ENCODE data around the gene FAIM2.

The FAIM2 gene

DNA sequence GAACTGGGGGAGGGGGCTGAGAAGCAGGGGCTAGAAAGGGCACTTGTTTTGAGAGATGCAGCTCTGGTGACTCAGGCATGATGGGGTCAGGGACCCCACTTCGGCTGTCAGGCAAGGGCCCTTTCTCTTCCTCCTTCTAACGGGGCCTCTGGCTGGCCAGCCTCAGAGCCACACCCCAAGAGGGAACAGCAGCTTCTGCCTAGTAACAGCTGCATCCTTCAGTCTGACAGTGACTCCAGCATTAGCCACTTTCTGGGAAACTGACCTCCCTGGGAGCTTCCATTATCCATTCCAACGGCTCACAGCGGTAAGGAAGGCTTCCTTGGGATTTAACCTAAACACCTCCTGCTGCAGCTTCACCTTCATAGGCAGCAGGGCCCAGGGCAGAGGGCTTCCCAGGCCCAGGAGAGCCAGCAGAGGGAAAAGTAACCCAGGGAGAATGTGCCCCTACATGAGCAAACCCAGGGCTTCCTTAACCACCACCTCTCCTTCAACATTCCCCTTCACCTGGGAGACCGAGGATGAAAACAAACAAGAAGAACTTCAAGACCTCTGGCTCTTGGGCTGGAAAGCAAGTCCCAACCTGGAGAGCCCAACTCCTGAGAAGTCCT, 78.2 kb downstream of the FAIM2 start:
- peaks cover 73% of the 10 kb centered on the region for H3K4me1 Mint-ChIP-seq
- H3K9me3 Mint-ChIP-seq: no peaks in the 10 kb centered on the region
- H3K27me3 Mint-ChIP-seq: no peaks in the 10 kb centered on the region
- no peak for DNase-seq
- H3K27ac Mint-ChIP-seq: no peak overlapping the region
- H3K4me3 Mint-ChIP-seq: no peak overlapping the region
- no peak for ATAC-seq

DNA sequence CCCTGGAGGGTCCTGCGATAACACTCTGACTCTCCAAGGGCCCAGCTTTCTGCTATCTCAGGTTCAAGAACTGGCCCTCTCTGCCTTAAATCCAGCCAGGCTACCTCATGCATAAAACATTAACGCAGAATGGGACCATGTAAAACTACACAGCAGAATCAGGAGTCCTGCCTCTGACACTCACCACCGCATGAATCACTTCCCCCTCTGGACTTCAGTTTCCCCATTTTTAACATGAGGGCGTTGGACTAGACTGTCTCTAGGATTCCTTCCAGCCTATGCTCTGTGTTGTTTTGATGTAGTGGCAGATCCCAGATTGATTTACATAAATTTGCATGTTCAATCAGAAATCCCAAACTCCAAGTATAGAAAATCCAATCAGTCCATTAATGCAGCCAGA, 78.8 kb downstream of the FAIM2 start:
- DNase-seq (no peak), ATAC-seq (no peak)
- Mint-ChIP-seq H3K4me1 (peaks cover 74% of the 10 kb centered on the region), H3K4me3 (no peak overlapping the region), H3K27me3 (no peaks in the 10 kb centered on the region), H3K27ac (no peak overlapping the region), H3K9me3 (no peaks in the 10 kb centered on the region)

DNA sequence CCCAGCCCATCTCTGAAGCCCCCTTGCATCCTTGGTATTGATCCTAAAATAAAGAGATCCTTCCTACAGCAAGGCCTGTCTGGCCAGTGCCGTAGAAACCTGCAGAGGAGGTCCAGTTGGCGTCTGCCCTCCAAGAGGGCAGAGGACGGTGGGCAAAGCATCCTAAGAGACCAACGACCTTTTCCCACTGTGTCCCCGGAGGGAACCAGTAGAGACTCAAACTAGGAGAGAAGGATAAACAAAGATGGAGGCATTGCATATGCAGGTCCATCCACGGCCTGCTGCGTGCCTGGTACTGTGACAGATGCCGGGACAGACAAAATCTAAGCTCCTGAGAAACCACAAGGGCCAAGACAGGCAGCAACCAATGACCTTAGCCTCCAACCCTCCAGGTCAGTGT, 79.3 kb downstream of the FAIM2 start:
- no peak overlapping the region for H3K27ac Mint-ChIP-seq
- no peaks in the 10 kb centered on the region for H3K27me3 Mint-ChIP-seq
- H3K4me1 Mint-ChIP-seq: peaks cover 73% of the 10 kb centered on the region
- DNase-seq (no peak), ATAC-seq (no peak)
- no peaks in the 10 kb centered on the region for H3K9me3 Mint-ChIP-seq
- H3K4me3 Mint-ChIP-seq: no peak overlapping the region

DNA sequence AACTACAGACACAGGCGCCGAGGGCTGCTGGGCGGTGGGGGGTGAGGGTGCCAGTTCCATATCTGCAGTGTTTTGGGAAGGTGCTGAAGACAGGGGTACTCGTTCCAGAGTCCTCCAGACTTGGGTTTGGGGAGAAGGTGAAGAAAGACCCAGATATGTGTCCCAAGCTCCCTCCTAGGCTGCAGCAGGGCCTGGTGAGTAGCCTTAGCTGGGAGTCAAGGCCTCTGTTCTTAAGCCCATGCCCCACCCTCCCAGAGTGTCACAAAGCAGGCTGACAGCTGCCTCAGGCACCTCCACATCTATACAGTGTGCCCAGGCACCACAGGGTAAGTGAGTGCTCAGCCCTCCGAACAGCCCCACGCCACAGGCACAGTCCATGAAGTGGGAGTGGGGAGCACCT, 79.7 kb downstream of the FAIM2 start:
- ATAC-seq: no peak
- Mint-ChIP-seq H3K4me1 (peaks cover 68% of the 10 kb centered on the region), H3K4me3 (no peak overlapping the region), H3K9me3 (no peaks in the 10 kb centered on the region), H3K27me3 (no peaks in the 10 kb centered on the region), H3K27ac (no peak overlapping the region)
- no peak for DNase-seq

DNA sequence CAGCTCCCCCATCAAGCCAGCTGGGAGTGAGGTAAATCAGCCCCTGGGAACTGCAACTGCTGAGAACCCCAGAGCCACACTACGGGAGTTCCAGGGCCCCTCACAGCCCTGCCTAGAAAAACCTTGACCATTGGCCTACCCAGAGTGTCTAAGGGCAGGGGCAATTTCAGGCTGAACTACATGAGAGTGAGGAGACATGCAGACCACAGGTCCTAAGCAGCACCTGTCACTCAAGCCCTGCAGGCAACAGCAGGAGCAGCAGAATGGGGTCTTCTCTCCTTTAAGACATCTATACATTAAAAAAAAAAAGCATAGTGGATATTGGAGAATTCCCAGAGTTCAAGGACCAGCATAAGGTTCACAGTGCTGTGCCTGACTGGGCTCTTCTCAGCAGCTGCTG, 80.3 kb downstream of the FAIM2 start:
- no peaks in the 10 kb centered on the region for H3K9me3 Mint-ChIP-seq

DNA sequence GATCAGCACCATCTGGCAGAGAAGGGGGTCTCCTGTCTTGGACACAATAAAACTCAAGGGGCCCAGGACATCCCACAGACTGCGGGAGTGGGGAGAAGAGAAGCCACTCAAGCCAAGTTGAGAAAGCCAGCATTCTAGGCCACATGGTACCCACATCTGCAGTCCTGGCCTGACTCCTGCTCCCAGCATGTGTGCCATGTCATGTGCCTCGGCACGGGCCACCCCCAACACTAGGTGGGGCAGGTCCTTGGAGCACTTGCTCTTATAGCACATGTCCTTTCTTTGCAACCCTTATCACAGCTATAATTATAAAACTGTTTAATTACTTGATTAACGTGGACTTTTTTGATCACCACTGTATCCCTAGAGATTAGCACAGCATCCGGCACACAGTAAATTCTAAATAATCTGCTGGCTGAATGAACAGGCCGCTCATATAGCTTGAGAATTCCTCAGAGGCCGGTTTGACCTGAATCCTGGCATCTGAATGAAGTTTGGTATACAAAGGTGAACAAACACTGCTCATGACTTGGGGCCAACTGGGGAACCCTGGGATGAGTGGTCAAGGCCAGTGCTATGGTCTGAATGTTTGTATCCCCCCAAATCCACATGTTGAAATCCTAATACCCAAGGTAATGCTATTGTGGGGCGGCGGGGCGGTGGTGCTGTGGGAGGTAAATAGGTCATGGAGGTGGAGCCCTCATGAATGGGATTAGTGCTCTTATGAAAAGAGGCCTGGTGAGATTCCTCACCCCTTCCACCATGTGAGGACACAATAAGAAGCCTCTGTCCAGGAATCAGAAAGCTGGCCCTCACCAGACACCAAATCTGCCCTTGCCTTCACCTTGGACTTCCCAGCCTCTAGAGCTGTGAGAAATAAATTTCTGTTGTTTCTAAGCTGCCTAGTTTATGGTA, 82.1 kb downstream of the FAIM2 start:
- peaks cover 59% of the 10 kb centered on the region for H3K4me1 Mint-ChIP-seq
- peak overlapping the region in 1 of 2 donors; percentile 98 for H3K27ac Mint-ChIP-seq
- H3K4me3 Mint-ChIP-seq: peak overlapping the region; percentile 61 to 79
- H3K9me3 Mint-ChIP-seq: no peaks in the 10 kb centered on the region
- no peak for DNase-seq
- ATAC-seq: peak; percentile 4
- H3K27me3 Mint-ChIP-seq: no peaks in the 10 kb centered on the region

More for the DNA sequence above, 80.3 kb downstream of the FAIM2 start:
- ATAC-seq (no peak), DNase-seq (no peak)
- peaks cover 64% of the 10 kb centered on the region for H3K4me1 Mint-ChIP-seq
- H3K27ac Mint-ChIP-seq: no peak overlapping the region
- no peak overlapping the region for H3K4me3 Mint-ChIP-seq
- no peaks in the 10 kb centered on the region for H3K27me3 Mint-ChIP-seq

DNA sequence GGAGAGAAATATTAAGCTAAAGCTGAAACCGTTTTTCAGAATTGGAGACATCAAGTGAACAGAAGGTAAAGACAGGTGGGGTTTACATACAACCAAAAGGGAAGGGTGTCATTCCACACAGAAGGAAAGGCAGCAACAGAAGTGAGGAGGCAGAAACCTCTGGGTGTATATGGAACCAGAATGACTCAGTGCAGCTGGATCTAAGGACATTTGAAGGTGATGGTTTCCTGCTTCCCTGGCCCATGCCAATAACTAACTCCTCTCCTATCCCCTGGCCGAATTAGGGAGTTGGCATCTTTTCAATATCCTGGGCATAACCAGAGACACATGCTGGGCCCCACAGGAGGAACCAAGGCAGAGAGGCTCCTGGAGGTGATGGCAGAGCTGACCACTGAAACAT, 83.9 kb downstream of the FAIM2 start:
- H3K27me3 Mint-ChIP-seq: no peaks in the 10 kb centered on the region
- H3K27ac Mint-ChIP-seq: peak overlapping the region in 1 of 2 donors; percentile 21
- ATAC-seq (no peak), DNase-seq (no peak)
- H3K9me3 Mint-ChIP-seq: no peaks in the 10 kb centered on the region
- H3K4me1 Mint-ChIP-seq: peaks cover 53% of the 10 kb centered on the region
- no peak overlapping the region for H3K4me3 Mint-ChIP-seq

DNA sequence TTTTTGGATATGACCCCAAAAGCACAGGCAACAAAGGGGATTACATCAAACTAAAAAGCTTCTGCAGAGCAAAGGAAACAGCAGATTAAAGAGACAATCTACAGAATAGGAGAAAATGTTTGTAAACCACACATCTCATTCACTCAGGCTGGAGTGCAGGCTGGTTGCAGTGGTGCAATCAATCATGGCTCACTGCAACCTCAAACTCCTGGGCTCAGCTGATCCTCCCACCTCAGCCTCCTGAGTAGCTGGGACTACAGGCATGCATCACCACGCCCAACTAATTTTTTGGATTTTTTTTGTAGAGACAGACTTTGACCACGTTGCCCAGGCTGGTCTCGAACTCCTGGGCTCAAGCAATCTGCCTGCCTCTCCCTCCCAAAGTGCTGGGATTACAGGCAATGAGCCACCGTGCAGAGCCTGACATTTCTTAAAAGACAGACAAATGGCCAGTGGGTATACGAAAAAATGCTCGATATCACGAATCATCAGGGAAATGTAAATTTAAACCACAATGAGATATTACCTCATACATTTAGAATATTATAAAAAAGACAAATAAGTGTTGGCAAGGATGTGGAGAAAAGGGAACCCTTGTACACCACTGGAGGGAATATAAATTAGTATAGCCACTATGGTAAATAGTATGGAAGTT, 85.3 kb downstream of the FAIM2 start:
- H3K4me3 Mint-ChIP-seq: no peak overlapping the region
- peak overlapping the region in 1 of 2 donors; percentile 19 for H3K27ac Mint-ChIP-seq
- peaks cover 47% of the 10 kb centered on the region for H3K4me1 Mint-ChIP-seq
- no peaks in the 10 kb centered on the region for H3K27me3 Mint-ChIP-seq
- no peak for DNase-seq
- H3K9me3 Mint-ChIP-seq: no peaks in the 10 kb centered on the region
- no peak for ATAC-seq
